GM23248 (cell line): ENCODE measurements around the gene ARSA. TPM values are rescaled to one million over a fixed set of nuclear protein-coding genes. Genes with fewer than 3 reads are reported as not detected.
A peak's percentile ranks its signal among the peaks of the same experiment; 100 is the strongest.

Experiments
- DNase-seq: peaks from one replicate; pipeline ENCODE4 v3.0.0-alpha.2; 2015
- H2AFZ ChIP-seq: fragments of 200-600 bp; sonication (generic); 2 replicates; pipeline ENCODE4 v1.6.1; 2016; ENCODE audit warnings: antibody characterized with exemption
- H3F3A ChIP-seq: fragments of 200-600 bp; sonication (generic); 2 replicates; pipeline ENCODE4 v1.6.1; 2016; ENCODE audit warnings: mild to moderate bottlenecking, antibody characterized with exemption, mixed run types; ENCODE audit not compliant: insufficient read depth
- H3K27ac ChIP-seq: fragments of 200-600 bp; sonication (generic); 2 replicates; pipeline ENCODE4 v1.5.1; 2016; ENCODE audit warnings: mild to moderate bottlenecking
- H3K27me3 ChIP-seq: fragments of 200-600 bp; sonication (generic); replicated peaks from 2 replicates; pipeline ENCODE4 v1.6.1; 2016; ENCODE audit warnings: mild to moderate bottlenecking; ENCODE audit not compliant: insufficient read depth
- H3K36me3 ChIP-seq: fragments of 200-600 bp; sonication (generic); 2 replicates; pipeline ENCODE4 v1.6.1; 2016; ENCODE audit warnings: low read depth, mild to moderate bottlenecking
- H3K4me1 ChIP-seq: fragments of 200-600 bp; sonication (generic); 2 replicates; pipeline ENCODE4 v1.6.1; 2016; ENCODE audit warnings: mild to moderate bottlenecking; ENCODE audit not compliant: insufficient read depth
- H3K4me2 ChIP-seq: fragments of 200-600 bp; sonication (generic); one replicate; pipeline ENCODE4 v1.6.1; 2016; ENCODE audit warnings: mild to moderate bottlenecking; ENCODE audit not compliant: unreplicated experiment
- H3K4me3 ChIP-seq: fragments of 200-600 bp; sonication (generic); 2 replicates; pipeline ENCODE4 v1.5.1; 2016; ENCODE audit warnings: mild to moderate bottlenecking
- H3K79me2 ChIP-seq: fragments of 200-600 bp; sonication (generic); 2 replicates; pipeline ENCODE4 v1.6.1; 2016; ENCODE audit warnings: mild to moderate bottlenecking; ENCODE audit not compliant: insufficient read depth
- H3K9ac ChIP-seq: fragments of 200-600 bp; sonication (generic); 2 replicates; pipeline ENCODE4 v1.6.1; 2016; ENCODE audit warnings: mild to moderate bottlenecking
- H3K9me2 ChIP-seq: fragments of 200-600 bp; sonication (generic); 2 replicates; pipeline ENCODE4 v1.6.1; 2016; ENCODE audit warnings: mixed run types, mild to moderate bottlenecking, moderate library complexity; ENCODE audit not compliant: insufficient read depth
- H3K9me3 ChIP-seq: fragments of 200-600 bp; sonication (generic); one replicate; pipeline ENCODE4 v1.6.1; 2017; ENCODE audit warnings: low read depth
- H4K20me1 ChIP-seq: fragments of 200-600 bp; sonication (generic); 2 replicates; pipeline ENCODE4 v1.6.0; 2016; ENCODE audit not compliant: insufficient read depth
- EZH2 ChIP-seq: fragments of 200-600 bp; sonication (generic); IDR thresholded peaks from 2 replicates; pipeline ENCODE4 v1.6.1; 2018; ENCODE audit warnings: antibody characterized with exemption, mild to moderate bottlenecking; ENCODE audit not compliant: insufficient read depth, poor library complexity, severe bottlenecking
- EZH2phosphoT487 ChIP-seq: fragments of 200-600 bp; sonication (generic); IDR thresholded peaks from 2 replicates; pipeline ENCODE4 v1.6.1; 2018; ENCODE audit warnings: antibody characterized with exemption, moderate library complexity, mild to moderate bottlenecking, low read depth; ENCODE audit not compliant: insufficient read depth
- WGBS, 2 experiments: methylation state at CpG; one replicate each; pipeline ENCODE4 v1.1.6; 2015 to 2017; ENCODE audit warnings: low lambda C conversion rate in 2 of 2, low coverage in 1 of 2; ENCODE audit errors: missing lambda C conversion rate in 2 of 2; 5-methylcytosine and 5-hydroxymethylcytosine counted together
- in situ Hi-C: fragments of 300-500 bp; cut with MboI; formaldehyde crosslinking; loops from 2 replicates; pipeline ENCODE4 v1.15.0; 2020
- polyA plus RNA-seq: library from polyadenylated mRNA; unstranded; fragments of >200 nt; fragmentation: Nextera tagmentation; extraction: Ambion mirVana; gene quantifications from 2 replicates; pipeline ENCODE4 v1.2.1, GENCODE V29; 2016
- total RNA-seq: library from RNA; depleted of rRNA; stranded (reverse); fragments of >200 nt; shearing (Covaris generic); gene quantifications from 2 replicates; pipeline ENCODE4 v1.2.3, GENCODE V29; 2014

ARSA gene
- total and polyA plus RNA-seq, 2 experiments from 2014 or later, result 31.7 to 59.6 TPM

DNA sequence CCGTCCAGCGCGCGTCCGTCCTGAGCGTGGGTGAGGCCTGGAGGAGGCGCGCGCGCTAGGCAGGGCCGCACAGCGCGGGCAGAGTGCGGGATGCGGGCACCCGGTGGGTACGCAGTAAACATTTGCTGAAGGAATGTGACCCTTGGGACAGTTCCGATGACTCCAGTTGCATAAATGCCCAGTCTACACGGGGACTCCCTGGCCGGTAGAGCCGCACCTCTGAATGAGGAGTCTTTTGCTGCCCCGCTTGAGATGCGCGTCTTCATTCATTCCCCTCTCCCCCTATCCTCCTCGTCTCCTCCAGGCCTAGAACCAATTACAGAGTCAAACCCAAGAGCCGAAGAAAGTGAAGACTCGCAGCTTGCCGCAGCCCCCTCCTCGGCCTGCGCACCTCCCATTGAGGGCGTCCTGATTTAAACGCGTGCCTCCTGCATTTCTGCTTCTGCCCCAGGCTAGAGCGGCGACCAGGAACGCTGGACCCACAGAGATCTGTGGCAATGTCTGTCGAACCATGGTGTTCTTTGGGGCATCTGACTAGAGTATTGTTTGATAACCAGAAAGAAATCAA, 44.6 kb downstream of the ARSA start:
- Histone ChIP-seq H3F3A (no peaks in the 10 kb centered on the region), H3K9ac (peak overlapping the region; percentile 96), H3K4me1 (peaks cover 18% of the 10 kb centered on the region), H3K79me2 (peaks cover 10% of the 10 kb centered on the region), H3K9me3 (no peaks in the 10 kb centered on the region), H3K27me3 (no peaks in the 10 kb centered on the region), H3K4me2 (peak overlapping the region; percentile 84), H3K27ac (peak overlapping the region; percentile 16; the same call in 1 of the 2 replicates), H3K9me2 (no peaks in the 10 kb centered on the region), H3K36me3 (no peaks in the 10 kb centered on the region), H2AFZ (peak overlapping the region; percentile 73), H4K20me1 (no peaks in the 10 kb centered on the region), H3K4me3 (peak overlapping the region; percentile 85)
- no peak for TF ChIP-seq EZH2phosphoT487
- TF ChIP-seq EZH2, result no peak
- in situ Hi-C loops, result no loop called here
- 5% methylated on average over 30 to 37 of the region's 37 CpGs for WGBS, 2 experiments
- peak; percentile 27 for DNase-seq

DNA sequence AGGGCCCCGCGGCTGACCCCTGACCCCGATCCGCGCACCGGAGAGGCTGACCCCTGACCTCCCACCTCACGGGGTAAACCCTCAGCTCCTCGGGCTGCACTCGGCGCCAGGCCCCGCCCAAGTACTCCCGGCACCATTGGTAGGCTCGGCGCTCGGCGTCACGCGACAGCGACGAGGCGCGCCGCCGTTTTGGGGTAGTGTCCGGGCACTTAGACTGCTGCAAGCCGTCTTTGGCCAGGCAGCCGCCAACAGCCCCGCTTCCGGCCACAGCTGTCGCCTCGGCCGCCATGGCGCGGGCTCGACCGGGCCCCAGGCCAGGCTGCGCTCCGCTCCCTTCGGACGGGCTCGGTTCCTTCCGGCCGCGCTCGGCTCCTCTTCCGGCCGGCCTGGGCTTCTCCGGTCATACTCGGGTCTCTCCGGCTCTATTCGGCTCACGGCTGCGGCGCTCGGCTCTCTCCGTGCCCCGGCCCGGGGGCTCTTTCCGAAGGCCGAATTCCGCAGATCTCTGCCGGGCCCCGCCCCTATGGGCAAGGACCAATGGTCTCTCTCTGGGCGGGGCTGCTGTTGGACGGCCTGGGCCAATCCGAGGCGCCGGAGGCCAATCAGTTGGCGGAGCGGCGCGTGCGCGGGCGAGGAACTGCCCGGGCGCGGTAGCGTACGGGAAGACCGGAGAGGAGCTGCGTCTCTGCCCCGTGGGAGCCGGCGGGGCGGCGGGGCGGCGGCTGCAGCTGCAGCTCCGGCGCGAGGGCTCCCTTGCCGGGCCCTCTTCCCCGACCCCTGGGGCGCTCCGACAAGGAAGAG, 45.3 kb downstream of the ARSA start, which contains the start of gene CHKB:
TSS of gene CHKB (minus strand) at position 357 of the 801 bp plus-strand sequence. CDS start at position 289, 68 bp downstream.
- WGBS, 2 experiments, result 0% methylated on average over 63 to 67 of the region's 96 CpGs
- TF ChIP-seq EZH2phosphoT487, result no peak
- no peak for TF ChIP-seq EZH2
- in situ Hi-C loops, result no loop called here
- Histone ChIP-seq H3F3A (no peaks in the 10 kb centered on the region), H3K4me2 (peak within 1 kb of the TSS; percentile 84), H3K4me1 (peaks cover 22% of the 10 kb centered on the region), H3K36me3 (no peaks in the 10 kb centered on the region), H3K4me3 (peak within 1 kb of the TSS; percentile 85), H3K9ac (peak within 1 kb of the TSS; percentile 96), H3K9me3 (no peaks in the 10 kb centered on the region), H2AFZ (peak within 1 kb of the TSS; percentile 85), H3K27ac (peak within 1 kb of the TSS; percentile 86), H3K79me2 (peaks cover 10% of the 10 kb centered on the region), H3K9me2 (no peaks in the 10 kb centered on the region), H3K27me3 (no peaks in the 10 kb centered on the region), H4K20me1 (no peaks in the 10 kb centered on the region)
- DNase-seq, result peak; percentile 100

DNA sequence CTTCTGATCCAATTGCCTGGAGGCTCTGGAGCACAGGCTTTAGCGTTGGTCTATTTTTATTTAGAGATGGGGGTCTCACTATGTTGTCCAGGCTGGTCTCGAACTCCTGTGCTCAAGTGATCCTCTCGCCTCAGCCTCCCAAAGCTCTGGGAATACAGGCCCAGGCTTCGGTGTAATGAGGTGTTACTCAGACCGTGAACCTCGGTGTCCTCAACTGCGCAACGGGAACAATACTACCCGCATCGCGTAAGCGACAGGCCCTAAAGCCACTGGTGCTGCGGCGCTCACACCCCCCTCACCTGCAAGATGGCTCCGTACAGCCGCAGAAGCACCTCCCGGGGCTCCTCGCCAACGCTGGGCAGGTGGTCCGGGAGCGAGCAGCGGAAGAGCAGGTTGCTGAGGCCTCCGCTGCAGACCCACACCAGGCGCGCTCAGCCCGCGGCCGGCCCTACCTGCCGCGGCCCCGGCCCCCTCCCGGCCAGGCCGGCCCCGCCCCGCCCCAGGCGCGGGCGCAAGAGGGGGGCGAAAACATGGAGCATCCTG, 45.9 kb downstream of the ARSA start:
- 11 to 13% methylated on average over 24 to 31 of the region's 39 CpGs for WGBS, 2 experiments
- DNase-seq, result peak; percentile 55
- in situ Hi-C loops, result no loop called here

More for the DNA sequence above, 45.9 kb downstream of the ARSA start:
- no peaks in the 10 kb centered on the region for H3K36me3 ChIP-seq
- H2AFZ ChIP-seq, result peak overlapping the region; percentile 85
- no peaks in the 10 kb centered on the region for H3K9me2 ChIP-seq
- H3K4me3 ChIP-seq, result peak overlapping the region; percentile 85
- no peaks in the 10 kb centered on the region for H3K27me3 ChIP-seq
- H3K27ac ChIP-seq, result peak overlapping the region; percentile 86
- H3F3A ChIP-seq, result no peaks in the 10 kb centered on the region
- peaks cover 10% of the 10 kb centered on the region for H3K79me2 ChIP-seq
- H3K9me3 ChIP-seq, result no peaks in the 10 kb centered on the region
- no peaks in the 10 kb centered on the region for H4K20me1 ChIP-seq
- H3K9ac ChIP-seq, result peak overlapping the region; percentile 96
- no peak for TF ChIP-seq EZH2phosphoT487
- TF ChIP-seq EZH2, result no peak
- H3K4me2 ChIP-seq, result peak overlapping the region; percentile 74
- peaks cover 22% of the 10 kb centered on the region for H3K4me1 ChIP-seq
